HL-60/S4 (cell line): ENCODE measurements around the gene FLOT1.

Experiments used
- in situ Hi-C: fragments of 300-500 bp; cut with MboI; formaldehyde crosslinking; loops from 2 replicates; pipeline ENCODE4 v1.14.3; 2022; ENCODE audit warnings: low sequenced_read_pairs

Gene FLOT1

DNA sequence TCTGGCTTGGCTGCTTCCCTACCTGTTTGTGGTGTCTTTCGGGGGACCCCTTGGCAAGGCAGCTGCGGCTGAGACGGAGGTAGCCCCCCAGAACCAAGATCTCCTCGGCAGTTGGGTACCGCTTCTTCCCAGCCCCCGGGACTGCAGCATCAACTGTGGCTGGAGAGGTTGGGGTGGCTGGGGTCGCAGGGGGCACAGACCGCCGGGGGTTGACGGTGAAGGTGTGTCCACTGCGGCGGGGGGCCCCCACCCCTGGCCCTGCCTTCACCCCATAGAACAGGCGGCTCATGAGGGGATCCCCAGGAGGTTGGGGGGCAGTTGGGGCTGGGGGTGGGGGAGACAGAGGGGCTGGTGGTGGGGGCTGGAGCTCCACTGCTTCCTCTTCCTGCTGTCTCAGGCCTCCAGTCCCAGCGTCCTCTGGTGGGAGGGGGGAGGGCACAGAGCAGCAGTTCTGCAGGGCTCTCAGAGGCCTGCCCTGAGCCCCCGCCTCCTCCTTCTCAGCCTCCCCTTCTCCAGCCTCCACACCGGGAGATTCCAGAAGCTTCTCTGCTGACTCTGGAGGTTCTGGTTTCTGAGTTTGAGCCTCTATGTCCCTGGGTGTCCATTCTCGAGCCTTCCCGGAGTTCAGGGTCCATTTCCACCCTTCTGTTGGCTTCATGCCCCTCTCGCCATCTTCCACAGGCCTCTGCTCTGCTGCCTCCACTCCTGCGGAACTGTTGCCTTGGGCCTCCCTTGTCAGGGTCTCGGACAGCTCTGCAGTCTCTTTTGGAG is 57.9 kb downstream of the FLOT1 start:
- in situ Hi-C loops, result loop anchor here (5.0 kb wide), 1 partner anchor 33 kb away; the partner anchor contains the start of gene MDC1

GRCh38 chr6:30683980-30684338 is 58.5 kb downstream of the FLOT1 start:
- in situ Hi-C loops, result loop anchor here (5.0 kb wide), 1 partner anchor 33 kb away; the partner anchor contains the start of gene MDC1

DNA sequence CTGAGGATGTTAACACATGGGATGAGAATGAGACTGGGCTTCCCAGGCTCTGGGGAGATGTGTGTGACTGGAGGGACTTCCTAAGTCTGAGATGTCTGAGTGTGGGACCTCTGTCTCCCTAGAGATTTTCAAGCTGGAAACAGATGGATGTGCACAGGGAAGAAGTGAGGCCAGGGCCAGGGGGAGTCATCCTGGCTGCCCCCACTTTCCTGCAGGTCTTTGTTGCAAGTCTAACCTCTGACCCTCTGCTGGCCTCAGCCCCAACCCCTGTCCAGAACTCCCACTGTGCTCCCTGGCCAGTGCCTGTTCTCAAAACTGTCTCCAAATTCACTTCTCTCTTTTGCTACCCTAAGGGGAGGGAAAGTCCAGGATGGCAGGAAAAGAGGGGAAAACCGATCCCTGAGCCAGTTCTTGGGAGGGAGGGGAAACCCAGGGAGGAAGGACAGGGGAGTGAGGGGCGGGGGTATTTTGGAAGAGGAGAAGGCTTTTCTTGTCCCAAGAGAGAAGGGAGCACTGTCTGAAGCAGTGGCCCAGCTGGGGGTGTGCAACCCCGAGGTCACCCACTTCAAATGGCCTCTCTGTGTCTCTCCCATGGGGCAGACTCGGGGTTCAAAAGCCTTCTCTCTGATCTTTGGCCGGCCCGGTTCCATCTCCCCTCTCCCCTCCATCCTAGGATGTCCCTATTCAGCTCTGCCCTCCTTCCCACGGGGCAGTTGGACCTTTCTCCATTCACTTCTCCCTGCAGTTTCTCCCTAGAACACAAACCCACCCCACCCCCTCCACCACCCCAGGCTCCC is 59.1 kb downstream of the FLOT1 start:
- in situ Hi-C loops, result loop anchor here (5.0 kb wide), 1 partner anchor 34 kb away; the partner anchor contains the start of gene MDC1

- in situ Hi-C loops, result loop anchor here (5.0 kb wide), 1 partner anchor 35 kb away; the partner anchor contains the start of gene MDC1
These were observed 60.1 kb downstream of the FLOT1 start for GRCh38 chr6:30682143-30683117.

DNA sequence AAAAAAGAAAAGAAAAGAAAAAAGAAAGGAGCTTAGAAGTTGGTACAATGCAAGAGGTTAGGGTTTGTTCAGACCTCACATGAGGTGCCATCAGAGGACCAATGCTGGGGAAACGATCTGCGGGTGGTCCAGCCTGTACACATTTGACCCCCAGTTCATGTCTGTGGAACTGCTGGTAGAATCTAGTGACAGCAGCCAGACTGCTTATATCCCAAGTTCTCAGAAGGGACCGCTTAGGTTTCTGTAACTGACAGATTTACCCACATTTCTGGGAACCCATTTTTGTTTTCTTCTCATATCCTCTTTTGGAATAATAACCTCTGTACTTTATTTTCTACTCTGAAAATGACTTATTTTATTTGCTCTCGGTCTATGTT is 60.7 kb downstream of the FLOT1 start:
- in situ Hi-C loops, result loop anchor here (5.0 kb wide), 1 partner anchor 36 kb away; the partner anchor contains the start of gene MDC1

DNA sequence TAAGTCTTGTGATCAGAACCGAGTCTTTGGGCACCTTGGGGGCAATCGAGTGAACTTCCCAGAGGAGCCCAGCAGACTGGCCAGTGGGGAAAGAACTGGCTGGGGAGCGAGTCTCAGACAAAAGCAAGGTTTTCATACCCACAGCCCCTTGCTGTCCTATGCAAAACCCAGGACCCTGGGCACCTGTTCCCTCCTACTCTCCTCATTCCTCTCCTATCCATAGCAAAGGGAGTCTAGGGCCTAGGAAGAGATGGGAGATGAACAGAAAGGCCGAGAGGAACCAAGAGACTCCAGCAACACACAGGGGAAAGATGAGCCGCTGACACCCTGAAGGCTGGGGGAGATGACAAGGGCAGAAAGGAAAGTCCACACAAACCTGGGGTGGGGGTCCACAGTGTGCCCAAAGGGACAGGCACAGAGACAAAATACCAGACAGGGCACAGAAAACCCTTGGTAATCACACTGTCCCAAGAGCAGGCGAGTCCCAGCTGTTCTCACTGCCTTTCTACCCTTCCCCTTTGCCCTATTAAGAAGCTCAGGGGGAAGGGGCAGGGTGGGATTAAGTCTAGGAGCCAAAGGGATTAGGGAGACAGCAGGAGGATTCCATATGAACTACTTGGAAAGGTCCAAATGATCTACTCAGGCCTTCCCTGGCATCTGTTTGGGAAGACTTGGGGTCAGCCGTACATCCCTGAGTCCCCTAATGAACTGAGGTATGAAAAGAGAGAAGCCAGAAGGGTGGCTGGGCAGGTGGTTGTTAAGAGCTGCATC is 62.5 kb downstream of the FLOT1 start:
- in situ Hi-C loops, result loop anchor here (5.0 to 10.0 kb wide), 2 partner anchors 37 to 195 kb away; partner anchors contain the start of genes HLA-E and MDC1

DNA sequence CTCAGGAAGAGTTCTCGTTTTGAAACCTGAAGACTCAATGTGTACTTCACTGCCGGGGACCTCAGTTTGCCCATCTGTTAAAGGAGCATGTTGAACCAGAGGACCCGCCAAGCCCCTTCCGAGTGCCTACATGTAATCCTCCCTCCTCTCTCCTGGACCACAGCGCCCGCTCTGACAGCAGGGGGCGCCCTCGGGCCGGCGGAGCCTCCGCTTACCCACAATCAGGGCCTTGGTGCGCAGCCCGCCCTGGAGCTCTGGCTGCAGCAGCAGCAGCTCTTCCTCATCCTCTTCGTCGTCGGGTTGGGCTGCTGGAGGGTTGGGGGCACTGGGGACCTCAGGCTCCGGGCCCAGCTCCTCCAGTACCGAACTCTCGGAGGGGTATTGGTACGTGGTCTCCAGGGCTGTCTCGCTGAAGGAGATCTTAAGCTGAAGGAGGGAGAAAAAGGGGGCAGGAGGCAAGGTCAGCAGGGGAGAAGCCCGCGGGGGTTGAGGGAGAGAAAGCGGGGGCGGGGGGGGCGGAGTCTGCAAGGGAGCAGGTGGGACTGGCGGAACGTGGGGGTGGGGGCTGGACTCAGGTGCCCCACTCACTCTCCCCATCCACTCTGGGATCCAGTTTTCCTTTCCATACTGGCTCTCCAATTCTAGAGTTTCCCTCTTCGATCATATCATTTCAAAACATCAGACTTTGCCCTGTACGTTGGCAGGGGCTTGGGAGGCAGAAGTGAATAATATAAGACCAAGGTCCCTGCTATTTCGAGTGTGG is 63.3 kb downstream of the FLOT1 start:
- in situ Hi-C loops, result loop anchor here (10.0 kb wide), 1 partner anchor 194 kb away; the partner anchor contains the start of gene HLA-E
